H1 (cell line): ENCODE measurements around the gene SMC3. TPM values are rescaled to one million over a fixed set of nuclear protein-coding genes. Genes with fewer than 3 reads are reported as not detected.

Source experiments
- CTCF ChIA-PET: fragments of 300-600 bp; sonication (Branson Sonifier 250); formaldehyde crosslinking; loops from one replicate; lab custom pipeline; 2021; ENCODE audit not compliant: partially characterized antibody; lab: Charles Lee
- POLR2A ChIA-PET: fragments of 300-600 bp; sonication (Branson Sonifier 250); formaldehyde crosslinking; loops from one replicate; lab custom pipeline; 2021; ENCODE audit warnings: inconsistent platforms; ENCODE audit not compliant: partially characterized antibody; lab: Charles Lee
- DNase-seq, 2 experiments: peaks; one replicate each; pipeline versions ENCODE4 v3.0.0 to v3.0.0-alpha.2; 2010 to 2022; ENCODE audit warnings: low spot score in 2 of 2, low read depth in 1 of 2, mixed read lengths in 1 of 2
- FAIRE-seq: peaks from 2 replicates; lab custom pipeline; 2011; peaks lifted over from hg19 to GRCh38; lab: Jason Lieb, UNC
- H2AFZ ChIP-seq: 2 replicates; pipeline ENCODE4 v1.8.1; 2012; ENCODE audit warnings: low read length, inconsistent platforms
- H2AK5ac ChIP-seq: 2 replicates; pipeline ENCODE4 v1.6.1; 2013; ENCODE audit warnings: low read depth, low read length
- H2BK120ac ChIP-seq: replicated peaks from 2 replicates; pipeline ENCODE3; 2013; ENCODE audit warnings: low read depth, low read length, inconsistent platforms
- H2BK12ac ChIP-seq: 2 replicates; pipeline ENCODE4 v1.6.1; 2013; ENCODE audit warnings: low read depth, low read length
- H2BK15ac ChIP-seq: 2 replicates; pipeline ENCODE4 v1.6.1; 2013; ENCODE audit warnings: low read length
- H2BK20ac ChIP-seq: 2 replicates; pipeline ENCODE4 v1.6.1; 2013; ENCODE audit warnings: low read length
- H2BK5ac ChIP-seq: 2 replicates; pipeline ENCODE4 v1.6.1; 2013; ENCODE audit warnings: low read depth, low read length
- H3K14ac ChIP-seq: 2 replicates; pipeline ENCODE4 v1.6.1; 2013; ENCODE audit warnings: inconsistent platforms; ENCODE audit not compliant: insufficient read length
- H3K18ac ChIP-seq: 2 replicates; pipeline ENCODE4 v1.6.1; 2013; ENCODE audit warnings: low read length; ENCODE audit errors: extremely low read depth
- H3K23ac ChIP-seq: 2 replicates; pipeline ENCODE4 v1.6.1; 2013; ENCODE audit warnings: inconsistent platforms; ENCODE audit not compliant: insufficient read length
- H3K23me2 ChIP-seq: 2 replicates; pipeline ENCODE4 v1.6.1; 2013; ENCODE audit warnings: low read depth, low read length
- H3K27ac ChIP-seq: 2 replicates; pipeline ENCODE4 v1.6.1; 2011; ENCODE audit warnings: low read depth, low read length, inconsistent platforms
- H3K27me3 ChIP-seq, 4 experiments: replicated peaks in 1 of 4; 1 replicate in 1 of 4; 2 replicates in 3 of 4; pipeline versions ENCODE4 v1.6.1 to v1.8.1; 2011 to 2013; ENCODE audit warnings: low read length in 3 of 4, mild to moderate bottlenecking in 3 of 4, inconsistent platforms in 2 of 4, mixed read lengths in 2 of 4, moderate library complexity in 1 of 4; ENCODE audit not compliant: control insufficient read depth in 3 of 4, insufficient read depth in 3 of 4; ENCODE audit errors: extremely low read depth in 1 of 4
- H3K36me3 ChIP-seq, 4 experiments: 2 replicates each; pipeline versions ENCODE4 v1.6.1 to v1.8.1; 2011 to 2013; ENCODE audit warnings: mild to moderate bottlenecking in 4 of 4, low read length in 3 of 4, moderate library complexity in 2 of 4, control low read depth in 1 of 4, inconsistent platforms in 1 of 4; ENCODE audit not compliant: insufficient read depth in 4 of 4, control insufficient read depth in 2 of 4
- H3K4ac ChIP-seq: replicated peaks from 2 replicates; pipeline ENCODE3; 2013; ENCODE audit warnings: low read length, low read depth, mixed read lengths, inconsistent platforms; ENCODE audit not compliant: insufficient read length
- H3K4me1 ChIP-seq, 4 experiments: replicated peaks in 1 of 4; 1 replicate in 1 of 4; 2 replicates in 3 of 4; pipeline versions ENCODE4 v1.6.1 to v1.8.1; 2011 to 2013; ENCODE audit warnings: low read length in 3 of 4, inconsistent platforms in 2 of 4, mixed read lengths in 1 of 4; ENCODE audit not compliant: insufficient read depth in 4 of 4, control insufficient read depth in 3 of 4
- H3K4me2 ChIP-seq, 2 experiments: 2 replicates each; pipeline versions ENCODE4 v1.6.1 to v1.8.1; 2011 to 2013; ENCODE audit warnings: low read depth in 2 of 2, low read length in 2 of 2, control low read depth in 1 of 2, inconsistent platforms in 1 of 2, mild to moderate bottlenecking in 1 of 2; ENCODE audit not compliant: insufficient read depth in 1 of 2
- H3K4me3 ChIP-seq, 4 experiments: fragments of 200-600, 300-600 bp in 1 of 4; sonication (generic), shearing (Covaris generic), sonication (Bioruptor Twin) in 1 of 4; 2 replicates each; pipeline versions ENCODE4 v1.5.1 to v1.8.1; 2011 to 2016; ENCODE audit warnings: low read length in 4 of 4, low read depth in 3 of 4, control low read depth in 2 of 4, inconsistent platforms in 2 of 4, mild to moderate bottlenecking in 2 of 4, mixed read lengths in 1 of 4, moderate library complexity in 1 of 4; ENCODE audit not compliant: insufficient read depth in 2 of 4; ENCODE audit errors: extremely low read depth in 1 of 4
- H3K56ac ChIP-seq: replicated peaks from 2 replicates; pipeline ENCODE3; 2013; ENCODE audit warnings: low read depth, mild to moderate bottlenecking, mixed read lengths, low read length, inconsistent platforms; ENCODE audit not compliant: insufficient read length
- H3K79me1 ChIP-seq: 2 replicates; pipeline ENCODE4 v1.6.1; 2013; ENCODE audit warnings: low read depth, low read length, control low read depth
- H3K79me2 ChIP-seq, 2 experiments: 2 replicates each; pipeline versions ENCODE4 v1.6.1 to v1.8.1; 2012 to 2013; ENCODE audit warnings: low read length in 2 of 2, mild to moderate bottlenecking in 2 of 2, inconsistent platforms in 1 of 2; ENCODE audit not compliant: insufficient read depth in 2 of 2, control insufficient read depth in 1 of 2
- H3K9ac ChIP-seq, 4 experiments: replicated peaks in 1 of 4; 1 replicate in 1 of 4; 2 replicates in 3 of 4; pipeline versions ENCODE4 v1.6.1 to v1.8.1; 2011 to 2013; ENCODE audit warnings: low read depth in 3 of 4, low read length in 3 of 4, control low read depth in 2 of 4, mild to moderate bottlenecking in 2 of 4, moderate library complexity in 2 of 4, inconsistent platforms in 1 of 4; ENCODE audit errors: extremely low read depth in 1 of 4
- H3K9me3 ChIP-seq, 2 experiments: 2 replicates each; pipeline versions ENCODE4 v1.6.1 to v1.8.1; 2012 to 2013; ENCODE audit warnings: mild to moderate bottlenecking in 2 of 2, moderate library complexity in 2 of 2, control low read depth in 1 of 2, inconsistent platforms in 1 of 2, low read depth in 1 of 2, low read length in 1 of 2, mixed read lengths in 1 of 2; ENCODE audit not compliant: insufficient read depth in 2 of 2
- H4K20me1 ChIP-seq, 2 experiments: replicated peaks in 1 of 2; 2 replicates each; pipeline versions ENCODE3 to v1.8.1; 2011 to 2013; ENCODE audit warnings: inconsistent platforms in 2 of 2, low read length in 2 of 2, mild to moderate bottlenecking in 1 of 2; ENCODE audit not compliant: insufficient read depth in 2 of 2, control insufficient read depth in 1 of 2
- H4K5ac ChIP-seq: 2 replicates; pipeline ENCODE4 v1.6.1; 2013; ENCODE audit warnings: low read length, low read depth, mixed read lengths, inconsistent platforms; ENCODE audit not compliant: insufficient read length
- H4K8ac ChIP-seq: 2 replicates; pipeline ENCODE4 v1.8.0; 2013; ENCODE audit warnings: mild to moderate bottlenecking, moderate library complexity, low read length, inconsistent platforms; ENCODE audit not compliant: insufficient read depth; ENCODE audit errors: extremely low read depth
- H4K91ac ChIP-seq: replicated peaks from 2 replicates; pipeline ENCODE3; 2013; ENCODE audit warnings: low read length, mixed read lengths, inconsistent platforms; ENCODE audit not compliant: insufficient read length
- NANOG ChIP-seq: IDR thresholded peaks from 2 replicates; pipeline ENCODE4 v1.6.1; 2011; ENCODE audit warnings: low read length, low read depth, mild to moderate bottlenecking, inconsistent platforms; ENCODE audit not compliant: insufficient read depth, poor library complexity, severe bottlenecking
- WGBS, 2 experiments: shearing (Covaris generic) in 1 of 2; methylation state at CpG; one replicate each; pipeline versions ENCODE4 v1.1.6 to v1.1.7; 2013 to 2015; ENCODE audit warnings: low lambda C conversion rate in 2 of 2, mixed read lengths in 2 of 2, inconsistent platforms in 1 of 2, low coverage in 1 of 2, missing lambda C conversion rate in 1 of 2; ENCODE audit not compliant: insufficient replicate concordance in 2 of 2, insufficient coverage in 1 of 2, insufficient read length in 1 of 2; ENCODE audit errors: extremely low coverage in 1 of 2, missing lambda C conversion rate in 1 of 2; 5-methylcytosine and 5-hydroxymethylcytosine counted together
- polyA plus RNA-seq, 7 experiments: library from polyadenylated mRNA; depleted of rRNA in 3 of 7; stranded (reverse) in 5 of 7; unstranded in 2 of 7; fragments of >200 nt in 5 of 7; fragments of 200-250 nt in 2 of 7; gene quantifications; 1 replicate in 5 of 7; 2 replicates in 1 of 7; 4 replicates in 1 of 7; pipeline versions ENCODE4 v1.2.1 to v1.2.3, GENCODE V29; 2011 to 2013; ENCODE audit warnings: missing spikeins in 2 of 7, mixed read lengths in 2 of 7
- total RNA-seq: library from RNA; stranded (reverse); fragmentation: NEBNext Ultra II Directional; extraction: Animal tissue kit (Norgen Biotek cat#: 25700); gene quantifications from 2 replicates; pipeline ENCODE4 v1.2.1, GENCODE V29; 2021

SMC3 gene
- total and polyA plus RNA-seq, 2 of the 8 experiments (the other 6 are each of a cell fraction or from before 2014, with no cell fraction given) = 12.7 to 93.4 TPM

DNA sequence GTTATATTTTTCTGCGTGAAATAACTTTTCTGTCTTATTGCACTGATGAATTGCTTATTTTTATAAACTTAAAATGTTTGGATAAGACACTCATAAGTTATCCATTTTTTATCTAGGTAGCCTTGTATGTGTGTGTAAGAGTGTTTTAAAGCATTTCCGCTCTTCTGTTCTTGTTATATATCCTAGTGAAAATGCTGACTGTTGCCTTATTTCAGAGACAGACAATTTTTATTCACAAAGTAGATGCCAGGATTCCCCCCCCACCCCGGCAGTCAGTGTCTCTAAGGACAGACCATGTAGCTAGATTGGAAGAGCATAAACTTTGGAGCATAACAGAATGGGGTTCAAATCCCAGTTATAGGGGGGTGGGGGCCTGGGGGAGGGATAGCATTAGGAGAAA, 1.6 kb downstream of the SMC3 start:
- POLR2A ChIA-PET = interaction anchor here (0.9 to 2.7 kb wide), 8 partner anchors 9 to 265 kb away, joined by 3 to 16 read pairs (median 4); no protein-coding TSS in a partner anchor
- H3K4ac ChIP-seq = no peak overlapping the region
- no peak overlapping the region for H4K91ac ChIP-seq
- no peak overlapping the region for H3K9ac ChIP-seq
- H2BK12ac ChIP-seq = no peak overlapping the region
- H2BK20ac ChIP-seq = no peak overlapping the region
- H3K18ac ChIP-seq = no peak overlapping the region
- H2AFZ ChIP-seq = no peak overlapping the region
- FAIRE-seq (no peak), DNase-seq (no peak)
- peak overlapping the region in 2 of 4 experiments; percentile 7 to 93; a peak in 3 of 8 replicates for H3K4me3 ChIP-seq
- H3K23me2 ChIP-seq = peaks cover 3% of the 10 kb centered on the region; the same call in 1 of the 2 replicates
- H3K14ac ChIP-seq = no peak overlapping the region
- no peak overlapping the region for H3K23ac ChIP-seq
- H2BK120ac ChIP-seq = no peak overlapping the region
- no peak overlapping the region for H3K27ac ChIP-seq
- H2BK5ac ChIP-seq = no peak overlapping the region
- H3K79me2 ChIP-seq = peaks cover 19 to 65% of the 10 kb centered on the region in 2 experiments
- peaks cover 0 to 4% (median 0%) of the 10 kb centered on the region in 4 experiments; a peak in 2 of 7 replicates for H3K4me1 ChIP-seq
- 0 out of 2 replicates have a peak, but pooled peaks cover 4% of the 10 kb centered on the region for H3K79me1 ChIP-seq
- no peak overlapping the region for H3K56ac ChIP-seq
- H3K27me3 ChIP-seq = no peaks in the 10 kb centered on the region
- no peaks in the 10 kb centered on the region for H3K9me3 ChIP-seq
- no peak overlapping the region for H2AK5ac ChIP-seq
- no peak overlapping the region for H4K8ac ChIP-seq
- CTCF ChIA-PET = interaction anchor here (1.1 to 1.7 kb wide), 3 partner anchors 10 to 31 kb away, joined by 3 to 6 read pairs (median 4); no protein-coding TSS in a partner anchor
- no peak overlapping the region for H4K5ac ChIP-seq
- 81% methylated on average over 3 of the region's 3 CpGs; no CpG with 5 or more reads in 1 of the 2 experiments for WGBS, 2 experiments
- peaks cover 11 to 13% of the 10 kb centered on the region in 2 experiments for H4K20me1 ChIP-seq
- H3K4me2 ChIP-seq = peak overlapping the region; percentile 79 to 91; a peak in 3 of 4 replicates
- no peak overlapping the region for H2BK15ac ChIP-seq
- peaks cover 0 to 33% (median 9%) of the 10 kb centered on the region in 4 experiments; a peak in 6 of 8 replicates for H3K36me3 ChIP-seq
- no peak for TF ChIP-seq NANOG
